Measurements from ENCODE around the gene RER1.

The RER1 gene

GRCh38 chr1:2376931-2377672 lies 14.5 kb upstream of the RER1 start:
- CTCF ChIA-PET = interaction anchor here (1.3 to 9.5 kb wide), 2 partner anchors 172 to 178 kb away, joined by 3 to 182 read pairs; partner anchors contain the start of gene FAAP20
- no peak for DNase-seq (ENCODE audit: extremely low spot score)
- POLR2A ChIA-PET = no interaction called here
- no peak for TF ChIP-seq CTCF (IDR thresholded peaks at IDR 0.05; ENCODE audit: control extremely low read depth, extremely low read depth, low read depth, missing control alignments)

- POLR2A ChIA-PET = no interaction called here
- no peak for DNase-seq (ENCODE audit: extremely low spot score)
- CTCF ChIA-PET = interaction anchor here (9.5 kb wide), 1 partner anchor 179 kb away, joined by 182 read pairs; the partner anchor contains the start of gene FAAP20
- no peak for TF ChIP-seq CTCF (IDR thresholded peaks at IDR 0.05; ENCODE audit: control extremely low read depth, extremely low read depth, low read depth, missing control alignments)
These were observed 13.7 kb upstream of the RER1 start for GRCh38 chr1:2377751-2378440.

- ChIA-PET POLR2A (no interaction called here), CTCF (interaction anchor here (1.1 to 9.5 kb wide), 2 partner anchors 63 to 179 kb away, joined by 3 to 182 read pairs; partner anchors contain the start of gene FAAP20)
- DNase-seq (ENCODE audit: extremely low spot score) = no peak
- TF ChIP-seq CTCF (IDR thresholded peaks at IDR 0.05; ENCODE audit: control extremely low read depth, extremely low read depth, low read depth, missing control alignments) = no peak
These were observed 13.2 kb upstream of the RER1 start for GRCh38 chr1:2378441-2378851.

GRCh38 chr1:2378956-2379732 lies 12.5 kb upstream of the RER1 start:
- CTCF ChIA-PET = interaction anchor here (1.1 to 9.5 kb wide), 2 partner anchors 64 to 180 kb away, joined by 3 to 182 read pairs; partner anchors contain the start of gene FAAP20
- POLR2A ChIA-PET = no interaction called here
- TF ChIP-seq CTCF (IDR thresholded peaks at IDR 0.05; ENCODE audit: control extremely low read depth, extremely low read depth, low read depth, missing control alignments) = no peak
- DNase-seq (ENCODE audit: extremely low spot score) = no peak

- POLR2A ChIA-PET = no interaction called here
- no peak for DNase-seq (ENCODE audit: extremely low spot score)
- CTCF ChIA-PET = interaction anchor here (1.1 to 9.5 kb wide), 5 partner anchors 9 to 239 kb away, joined by 3 to 182 read pairs (median 10); partner anchors contain the start of gene FAAP20
- TF ChIP-seq CTCF (IDR thresholded peaks at IDR 0.05; ENCODE audit: control extremely low read depth, extremely low read depth, low read depth, missing control alignments) = no peak
These were observed 11.8 kb upstream of the RER1 start for GRCh38 chr1:2379733-2380404.

All from GM10248 (cell line).